Colonic mucosa (tissue), 4 donors: ENCODE results near the gene ARHGAP6. TPM values are rescaled to one million over a fixed set of nuclear protein-coding genes. Genes with fewer than 3 reads are reported as not detected.

ENCODE experiments used
- DNase-seq: peaks from one replicate; pipeline ENCODE4 v3.0.0-alpha.2; 2020
- H3K27ac ChIP-seq: fragments of 200-600 bp; one replicate; pipeline ENCODE4 v1.8.0; 2021
- H3K27me3 ChIP-seq: fragments of 200-600 bp; one replicate; pipeline ENCODE4 v1.8.0; 2021
- H3K36me3 ChIP-seq: fragments of 200-600 bp; one replicate; pipeline ENCODE4 v1.8.0; 2021
- H3K4me1 ChIP-seq: fragments of 200-600 bp; one replicate; pipeline ENCODE4 v1.8.0; 2021; ENCODE audit warnings: mild to moderate bottlenecking
- H3K4me3 ChIP-seq: fragments of 200-600 bp; one replicate; pipeline ENCODE4 v1.8.0; 2021
- H3K9ac ChIP-seq, 2 donors: one replicate each; pipeline ENCODE4 v1.7.0; 2013; ENCODE audit warnings: control low read depth in 2 of 2, low read depth in 2 of 2, low read length in 2 of 2
- H3K9me3 ChIP-seq: fragments of 200-600 bp; one replicate; pipeline ENCODE4 v1.8.0; 2021
- CTCF ChIP-seq: fragments of 200-600 bp; IDR thresholded peaks from one replicate; pipeline ENCODE4 v1.8.0; 2022; ENCODE audit warnings: antibody characterized with exemption, mild to moderate bottlenecking
- intact Hi-C: fragments of 100-400 bp; cut with DNase I; formaldehyde crosslinking; loops from one replicate; pipeline ENCODE4 v1.14.1; 2022
- total RNA-seq, 2 donors: library from RNA; stranded (reverse); fragmentation: NEBNext Ultra II Directional in 1 of 2; extraction: Animal tissue kit (Norgen Biotek cat#: 25700) in 1 of 2; gene quantifications; one replicate each; pipeline ENCODE4 v1.2.1, GENCODE V29; 2021
- donor health status: healthy.
- donor health status: DM: no; HTN: no; CAD: no.
- donor health status: DM: no; HTN: no; CAD: no.

Gene ARHGAP6
- total RNA-seq, 2 donors from 2014 or later: 1.1 to 5.0 TPM

GRCh38 chrX:11269006-11269405 lies 396.7 kb downstream of the ARHGAP6 start:
- Histone ChIP-seq H3K4me3 (no peak overlapping the region), H3K36me3 (no peaks in the 10 kb centered on the region), H3K9me3 (no peaks in the 10 kb centered on the region), H3K27ac (no peak overlapping the region), H3K9ac (no peak overlapping the region), H3K4me1 (no peaks in the 10 kb centered on the region), H3K27me3 (no peaks in the 10 kb centered on the region)
- intact Hi-C loops: no loop called here
- no peak for DNase-seq
- TF ChIP-seq CTCF: no peak

- Histone ChIP-seq H3K9ac (no peak overlapping the region), H3K27me3 (no peaks in the 10 kb centered on the region), H3K4me1 (no peaks in the 10 kb centered on the region), H3K9me3 (no peaks in the 10 kb centered on the region), H3K27ac (no peak overlapping the region), H3K36me3 (no peaks in the 10 kb centered on the region), H3K4me3 (no peak overlapping the region)
- TF ChIP-seq CTCF: no peak
- no peak for DNase-seq
- intact Hi-C loops: no loop called here
Observed at GRCh38 chrX:11267425-11267824, 398.3 kb downstream of the ARHGAP6 start.

GRCh38 chrX:11266573-11267003 lies 399.1 kb downstream of the ARHGAP6 start:
- no peak for DNase-seq
- no peaks in the 10 kb centered on the region for H3K4me1 ChIP-seq
- H3K9me3 ChIP-seq: no peaks in the 10 kb centered on the region
- no peaks in the 10 kb centered on the region for H3K27me3 ChIP-seq
- intact Hi-C loops: no loop called here
- no peak overlapping the region for H3K9ac ChIP-seq
- no peak overlapping the region for H3K4me3 ChIP-seq
- H3K27ac ChIP-seq: no peak overlapping the region
- TF ChIP-seq CTCF: no peak
- H3K36me3 ChIP-seq: no peaks in the 10 kb centered on the region

GRCh38 chrX:11265352-11265751 lies 400.4 kb downstream of the ARHGAP6 start:
- Histone ChIP-seq H3K4me1 (no peaks in the 10 kb centered on the region), H3K4me3 (no peak overlapping the region), H3K27me3 (no peaks in the 10 kb centered on the region), H3K9ac (no peak overlapping the region), H3K27ac (no peak overlapping the region), H3K36me3 (no peaks in the 10 kb centered on the region), H3K9me3 (no peaks in the 10 kb centered on the region)
- intact Hi-C loops: no loop called here
- no peak for DNase-seq
- no peak for TF ChIP-seq CTCF

GRCh38 chrX:11264925-11265324 lies 400.8 kb downstream of the ARHGAP6 start:
- Histone ChIP-seq H3K9ac (no peak overlapping the region), H3K9me3 (no peaks in the 10 kb centered on the region), H3K27ac (no peak overlapping the region), H3K27me3 (no peaks in the 10 kb centered on the region), H3K4me1 (no peaks in the 10 kb centered on the region), H3K4me3 (no peak overlapping the region), H3K36me3 (no peaks in the 10 kb centered on the region)
- no peak for TF ChIP-seq CTCF
- intact Hi-C loops: no loop called here
- no peak for DNase-seq

GRCh38 chrX:11261260-11261659 lies 404.5 kb downstream of the ARHGAP6 start:
- H3K4me1 ChIP-seq: no peaks in the 10 kb centered on the region
- no peak overlapping the region for H3K9ac ChIP-seq
- H3K36me3 ChIP-seq: no peaks in the 10 kb centered on the region
- TF ChIP-seq CTCF: no peak
- DNase-seq: no peak
- no peaks in the 10 kb centered on the region for H3K27me3 ChIP-seq
- H3K9me3 ChIP-seq: no peaks in the 10 kb centered on the region
- no peak overlapping the region for H3K4me3 ChIP-seq
- intact Hi-C loops: no loop called here
- H3K27ac ChIP-seq: no peak overlapping the region
